ENCODE data around the gene NDUFAF3.
A peak's percentile ranks its signal among the peaks of the same experiment; 100 is the strongest.

The NDUFAF3 gene

DNA sequence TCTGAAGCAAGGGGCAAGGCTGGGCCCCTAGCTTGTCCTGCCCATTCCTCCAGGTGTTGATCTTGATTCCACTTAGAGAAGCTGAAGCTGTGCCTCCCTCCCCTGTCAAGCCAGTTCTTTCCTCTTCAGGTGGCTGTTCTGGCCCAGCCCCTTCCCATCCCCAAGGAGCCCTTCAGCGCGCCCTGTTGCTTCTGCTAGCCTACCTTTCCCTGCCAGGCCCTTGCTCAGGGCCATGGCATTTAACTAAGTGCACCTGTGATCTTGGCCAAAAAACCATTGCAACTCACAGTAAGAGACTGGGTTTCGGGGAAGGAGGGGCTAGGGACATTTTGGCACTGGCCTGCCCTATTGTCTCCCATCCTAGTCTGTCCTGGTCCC is 16.6 kb upstream of the NDUFAF3 start:
- ATAC-seq, result no peak
- TF ChIP-seq, protein P1, sequence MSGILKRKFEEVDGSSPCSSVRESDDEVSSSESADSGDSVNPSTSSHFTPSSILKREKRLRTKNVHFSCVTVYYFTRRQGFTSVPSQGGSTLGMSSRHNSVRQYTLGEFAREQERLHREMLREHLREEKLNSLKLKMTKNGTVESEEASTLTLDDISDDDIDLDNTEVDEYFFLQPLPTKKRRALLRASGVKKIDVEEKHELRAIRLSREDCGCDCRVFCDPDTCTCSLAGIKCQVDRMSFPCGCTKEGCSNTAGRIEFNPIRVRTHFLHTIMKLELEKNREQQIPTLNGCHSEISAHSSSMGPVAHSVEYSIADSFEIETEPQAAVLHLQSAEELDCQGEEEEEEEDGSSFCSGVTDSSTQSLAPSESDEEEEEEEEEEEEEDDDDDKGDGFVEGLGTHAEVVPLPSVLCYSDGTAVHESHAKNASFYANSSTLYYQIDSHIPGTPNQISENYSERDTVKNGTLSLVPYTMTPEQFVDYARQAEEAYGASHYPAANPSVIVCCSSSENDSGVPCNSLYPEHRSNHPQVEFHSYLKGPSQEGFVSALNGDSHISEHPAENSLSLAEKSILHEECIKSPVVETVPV (CRISPR knock-in tag; IDR thresholded peaks at IDR 0.05), result no peak
- TF ChIP-seq TOX (CRISPR knock-in tag; IDR thresholded peaks at IDR 0.05; ENCODE audit: borderline replicate concordance) (no peak), ZNF70 (CRISPR knock-in tag; IDR thresholded peaks at IDR 0.05) (no peak), RARB (CRISPR knock-in tag; IDR thresholded peaks at IDR 0.05) (no peak), ZFP30 (CRISPR knock-in tag; IDR thresholded peaks at IDR 0.05) (no peak), SNAI2 (CRISPR knock-in tag; IDR thresholded peaks at IDR 0.05) (no peak), ZNF565 (CRISPR knock-in tag; conservative IDR thresholded peaks at IDR 0.05; ENCODE audit: low read depth) (no peak), GLIS3 (CRISPR knock-in tag; IDR thresholded peaks at IDR 0.05) (no peak)

DNA sequence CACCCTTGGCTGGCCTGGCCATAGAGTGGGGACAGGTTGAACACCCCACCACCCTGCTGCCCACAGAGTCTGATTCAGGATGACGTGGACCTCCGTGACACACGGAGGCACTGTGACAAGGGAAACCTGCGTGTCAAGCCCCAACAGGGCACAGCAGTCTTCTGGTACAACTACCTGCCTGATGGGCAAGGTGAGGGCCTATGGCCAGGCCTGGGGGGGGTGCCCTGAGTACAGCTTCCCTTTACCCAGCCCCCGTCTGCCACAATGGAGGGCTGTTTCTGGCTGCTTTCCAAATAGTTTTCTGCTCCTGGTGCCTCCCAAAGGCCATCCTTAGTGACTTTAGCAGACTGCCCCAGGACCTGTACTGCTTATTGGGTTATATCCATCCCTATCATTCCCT is 15.9 kb upstream of the NDUFAF3 start:
- no peak for ATAC-seq
- TF ChIP-seq PPARA (CRISPR knock-in tag; IDR thresholded peaks at IDR 0.05; ENCODE audit: borderline replicate concordance) (no peak), ARNTL (CRISPR knock-in tag; IDR thresholded peaks at IDR 0.05; ENCODE audit: borderline replicate concordance, low read depth) (no peak), CSDC2 (CRISPR knock-in tag; IDR thresholded peaks at IDR 0.05) (no peak), ISL1 (CRISPR knock-in tag; IDR thresholded peaks at IDR 0.05) (no peak), TOX (CRISPR knock-in tag; IDR thresholded peaks at IDR 0.05; ENCODE audit: borderline replicate concordance) (no peak), TCF4 (CRISPR knock-in tag; IDR thresholded peaks at IDR 0.05; ENCODE audit: borderline replicate concordance) (no peak), RARB (CRISPR knock-in tag; IDR thresholded peaks at IDR 0.05) (no peak), ZFP30 (CRISPR knock-in tag; IDR thresholded peaks at IDR 0.05) (no peak), ZNF70 (CRISPR knock-in tag; IDR thresholded peaks at IDR 0.05) (no peak), ZC3H10 (CRISPR knock-in tag; IDR thresholded peaks at IDR 0.05) (no peak), OSR1 (CRISPR knock-in tag; IDR thresholded peaks at IDR 0.05) (no peak), ZNF8 (CRISPR knock-in tag; IDR thresholded peaks at IDR 0.05) (no peak), GLIS3 (CRISPR knock-in tag; IDR thresholded peaks at IDR 0.05) (no peak)
- TF ChIP-seq, protein P1 (CRISPR knock-in tag; IDR thresholded peaks at IDR 0.05), result no peak
- TF ChIP-seq, protein P2, sequence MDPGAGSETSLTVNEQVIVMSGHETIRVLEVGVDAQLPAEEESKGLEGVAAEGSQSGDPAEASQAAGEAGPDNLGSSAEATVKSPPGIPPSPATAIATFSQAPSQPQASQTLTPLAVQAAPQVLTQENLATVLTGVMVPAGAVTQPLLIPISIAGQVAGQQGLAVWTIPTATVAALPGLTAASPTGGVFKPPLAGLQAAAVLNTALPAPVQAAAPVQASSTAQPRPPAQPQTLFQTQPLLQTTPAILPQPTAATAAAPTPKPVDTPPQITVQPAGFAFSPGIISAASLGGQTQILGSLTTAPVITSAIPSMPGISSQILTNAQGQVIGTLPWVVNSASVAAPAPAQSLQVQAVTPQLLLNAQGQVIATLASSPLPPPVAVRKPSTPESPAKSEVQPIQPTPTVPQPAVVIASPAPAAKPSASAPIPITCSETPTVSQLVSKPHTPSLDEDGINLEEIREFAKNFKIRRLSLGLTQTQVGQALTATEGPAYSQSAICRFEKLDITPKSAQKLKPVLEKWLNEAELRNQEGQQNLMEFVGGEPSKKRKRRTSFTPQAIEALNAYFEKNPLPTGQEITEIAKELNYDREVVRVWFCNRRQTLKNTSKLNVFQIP (CRISPR knock-in tag; IDR thresholded peaks at IDR 0.05; ENCODE audit: borderline replicate concordance, low read depth), result no peak

DNA sequence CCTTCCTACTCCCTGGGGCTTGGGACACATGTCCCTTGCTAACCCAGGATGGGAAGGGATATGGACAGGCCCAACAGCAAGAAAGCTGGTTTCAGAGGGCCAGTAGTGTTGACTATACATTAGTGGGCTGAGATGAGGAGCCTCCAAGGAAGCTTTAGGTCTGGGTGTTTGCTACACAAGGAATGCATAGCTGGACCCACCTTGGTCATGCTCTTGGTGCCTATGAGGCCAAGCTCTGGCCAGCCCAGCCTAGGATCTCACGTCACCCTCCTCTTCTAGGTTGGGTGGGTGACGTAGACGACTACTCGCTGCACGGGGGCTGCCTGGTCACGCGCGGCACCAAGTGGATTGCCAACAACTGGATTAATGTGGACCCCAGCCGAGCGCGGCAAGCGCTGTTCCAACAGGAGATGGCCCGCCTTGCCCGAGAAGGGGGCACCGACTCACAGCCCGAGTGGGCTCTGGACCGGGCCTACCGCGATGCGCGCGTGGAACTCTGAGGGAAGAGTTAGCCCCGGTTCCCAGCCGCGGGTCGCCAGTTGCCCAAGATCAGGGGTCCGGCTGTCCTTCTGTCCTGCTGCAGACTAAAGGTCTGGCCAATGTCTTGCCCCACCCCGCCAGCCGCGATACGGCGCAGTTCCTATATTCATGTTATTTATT is 15.4 kb upstream of the NDUFAF3 start:
- ATAC-seq, result peak; percentile 9
- TF ChIP-seq, protein P3, sequence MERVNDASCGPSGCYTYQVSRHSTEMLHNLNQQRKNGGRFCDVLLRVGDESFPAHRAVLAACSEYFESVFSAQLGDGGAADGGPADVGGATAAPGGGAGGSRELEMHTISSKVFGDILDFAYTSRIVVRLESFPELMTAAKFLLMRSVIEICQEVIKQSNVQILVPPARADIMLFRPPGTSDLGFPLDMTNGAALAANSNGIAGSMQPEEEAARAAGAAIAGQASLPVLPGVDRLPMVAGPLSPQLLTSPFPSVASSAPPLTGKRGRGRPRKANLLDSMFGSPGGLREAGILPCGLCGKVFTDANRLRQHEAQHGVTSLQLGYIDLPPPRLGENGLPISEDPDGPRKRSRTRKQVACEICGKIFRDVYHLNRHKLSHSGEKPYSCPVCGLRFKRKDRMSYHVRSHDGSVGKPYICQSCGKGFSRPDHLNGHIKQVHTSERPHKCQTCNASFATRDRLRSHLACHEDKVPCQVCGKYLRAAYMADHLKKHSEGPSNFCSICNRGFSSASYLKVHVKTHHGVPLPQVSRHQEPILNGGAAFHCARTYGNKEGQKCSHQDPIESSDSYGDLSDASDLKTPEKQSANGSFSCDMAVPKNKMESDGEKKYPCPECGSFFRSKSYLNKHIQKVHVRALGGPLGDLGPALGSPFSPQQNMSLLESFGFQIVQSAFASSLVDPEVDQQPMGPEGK (CRISPR knock-in tag; IDR thresholded peaks at IDR 0.05; ENCODE audit: borderline replicate concordance), result no peak
- TF ChIP-seq, protein P4, sequence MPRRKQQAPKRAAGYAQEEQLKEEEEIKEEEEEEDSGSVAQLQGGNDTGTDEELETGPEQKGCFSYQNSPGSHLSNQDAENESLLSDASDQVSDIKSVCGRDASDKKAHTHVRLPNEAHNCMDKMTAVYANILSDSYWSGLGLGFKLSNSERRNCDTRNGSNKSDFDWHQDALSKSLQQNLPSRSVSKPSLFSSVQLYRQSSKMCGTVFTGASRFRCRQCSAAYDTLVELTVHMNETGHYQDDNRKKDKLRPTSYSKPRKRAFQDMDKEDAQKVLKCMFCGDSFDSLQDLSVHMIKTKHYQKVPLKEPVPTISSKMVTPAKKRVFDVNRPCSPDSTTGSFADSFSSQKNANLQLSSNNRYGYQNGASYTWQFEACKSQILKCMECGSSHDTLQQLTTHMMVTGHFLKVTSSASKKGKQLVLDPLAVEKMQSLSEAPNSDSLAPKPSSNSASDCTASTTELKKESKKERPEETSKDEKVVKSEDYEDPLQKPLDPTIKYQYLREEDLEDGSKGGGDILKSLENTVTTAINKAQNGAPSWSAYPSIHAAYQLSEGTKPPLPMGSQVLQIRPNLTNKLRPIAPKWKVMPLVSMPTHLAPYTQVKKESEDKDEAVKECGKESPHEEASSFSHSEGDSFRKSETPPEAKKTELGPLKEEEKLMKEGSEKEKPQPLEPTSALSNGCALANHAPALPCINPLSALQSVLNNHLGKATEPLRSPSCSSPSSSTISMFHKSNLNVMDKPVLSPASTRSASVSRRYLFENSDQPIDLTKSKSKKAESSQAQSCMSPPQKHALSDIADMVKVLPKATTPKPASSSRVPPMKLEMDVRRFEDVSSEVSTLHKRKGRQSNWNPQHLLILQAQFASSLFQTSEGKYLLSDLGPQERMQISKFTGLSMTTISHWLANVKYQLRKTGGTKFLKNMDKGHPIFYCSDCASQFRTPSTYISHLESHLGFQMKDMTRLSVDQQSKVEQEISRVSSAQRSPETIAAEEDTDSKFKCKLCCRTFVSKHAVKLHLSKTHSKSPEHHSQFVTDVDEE (CRISPR knock-in tag; IDR thresholded peaks at IDR 0.05), result no peak
- TF ChIP-seq CSDC2 (CRISPR knock-in tag; IDR thresholded peaks at IDR 0.05), result no peak
- TF ChIP-seq GLIS3 (CRISPR knock-in tag; IDR thresholded peaks at IDR 0.05), result no peak
- no peak for TF ChIP-seq ISL1 (CRISPR knock-in tag; IDR thresholded peaks at IDR 0.05)
- no peak for TF ChIP-seq ARNTL (CRISPR knock-in tag; IDR thresholded peaks at IDR 0.05; ENCODE audit: borderline replicate concordance, low read depth)
- no peak for TF ChIP-seq ESRRG (CRISPR knock-in tag; IDR thresholded peaks at IDR 0.05)
- no peak for TF ChIP-seq TOX (CRISPR knock-in tag; IDR thresholded peaks at IDR 0.05; ENCODE audit: borderline replicate concordance)
- TF ChIP-seq, protein P5, sequence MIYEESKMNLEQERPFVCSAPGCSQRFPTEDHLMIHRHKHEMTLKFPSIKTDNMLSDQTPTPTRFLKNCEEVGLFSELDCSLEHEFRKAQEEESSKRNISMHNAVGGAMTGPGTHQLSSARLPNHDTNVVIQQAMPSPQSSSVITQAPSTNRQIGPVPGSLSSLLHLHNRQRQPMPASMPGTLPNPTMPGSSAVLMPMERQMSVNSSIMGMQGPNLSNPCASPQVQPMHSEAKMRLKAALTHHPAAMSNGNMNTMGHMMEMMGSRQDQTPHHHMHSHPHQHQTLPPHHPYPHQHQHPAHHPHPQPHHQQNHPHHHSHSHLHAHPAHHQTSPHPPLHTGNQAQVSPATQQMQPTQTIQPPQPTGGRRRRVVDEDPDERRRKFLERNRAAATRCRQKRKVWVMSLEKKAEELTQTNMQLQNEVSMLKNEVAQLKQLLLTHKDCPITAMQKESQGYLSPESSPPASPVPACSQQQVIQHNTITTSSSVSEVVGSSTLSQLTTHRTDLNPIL (CRISPR knock-in tag; IDR thresholded peaks at IDR 0.05; ENCODE audit: low read depth), result no peak
- TF ChIP-seq OSR1 (CRISPR knock-in tag; IDR thresholded peaks at IDR 0.05), result no peak
- no peak for TF ChIP-seq ZC3H10 (CRISPR knock-in tag; IDR thresholded peaks at IDR 0.05)
- TF ChIP-seq SNAI2 (CRISPR knock-in tag; IDR thresholded peaks at IDR 0.05), result no peak
